Measurements from ENCODE around the gene ZNF683.
"Not testable (repeated sequence)": the region's sequence is repeated elsewhere in the genome, so short reads cannot be mapped to it uniquely, and the experiment has no call there.

ZNF683 gene

DNA sequence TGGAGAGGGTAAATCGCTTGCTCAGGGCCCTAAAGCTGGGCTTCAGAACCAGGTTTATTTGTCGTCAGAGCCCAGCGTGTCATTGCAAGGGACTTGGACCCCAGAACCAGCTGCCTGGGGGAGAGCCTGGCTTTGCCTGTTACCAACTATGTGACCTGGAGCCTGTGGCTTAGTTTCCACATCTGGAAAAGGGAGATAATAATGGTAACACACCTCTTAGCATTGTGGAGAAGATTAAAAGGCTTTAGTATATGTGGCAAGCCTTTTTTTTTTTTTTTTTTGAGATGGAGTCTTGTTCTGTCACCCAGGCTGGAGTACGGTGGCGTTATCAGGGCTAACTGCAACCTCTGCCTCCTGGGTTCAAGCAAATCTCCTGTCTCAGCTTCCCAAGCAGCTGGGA is 42.3 kb downstream of the ZNF683 start:
- TF ChIP-seq, protein P1, sequence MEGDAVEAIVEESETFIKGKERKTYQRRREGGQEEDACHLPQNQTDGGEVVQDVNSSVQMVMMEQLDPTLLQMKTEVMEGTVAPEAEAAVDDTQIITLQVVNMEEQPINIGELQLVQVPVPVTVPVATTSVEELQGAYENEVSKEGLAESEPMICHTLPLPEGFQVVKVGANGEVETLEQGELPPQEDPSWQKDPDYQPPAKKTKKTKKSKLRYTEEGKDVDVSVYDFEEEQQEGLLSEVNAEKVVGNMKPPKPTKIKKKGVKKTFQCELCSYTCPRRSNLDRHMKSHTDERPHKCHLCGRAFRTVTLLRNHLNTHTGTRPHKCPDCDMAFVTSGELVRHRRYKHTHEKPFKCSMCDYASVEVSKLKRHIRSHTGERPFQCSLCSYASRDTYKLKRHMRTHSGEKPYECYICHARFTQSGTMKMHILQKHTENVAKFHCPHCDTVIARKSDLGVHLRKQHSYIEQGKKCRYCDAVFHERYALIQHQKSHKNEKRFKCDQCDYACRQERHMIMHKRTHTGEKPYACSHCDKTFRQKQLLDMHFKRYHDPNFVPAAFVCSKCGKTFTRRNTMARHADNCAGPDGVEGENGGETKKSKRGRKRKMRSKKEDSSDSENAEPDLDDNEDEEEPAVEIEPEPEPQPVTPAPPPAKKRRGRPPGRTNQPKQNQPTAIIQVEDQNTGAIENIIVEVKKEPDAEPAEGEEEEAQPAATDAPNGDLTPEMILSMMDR (IDR thresholded peaks at IDR 0.05; ENCODE audit: insufficient read depth, low read length, missing control alignments): no peak
- H3K4me3 ChIP-seq (ENCODE audit: low read depth, low read length): no peak overlapping the region
- ChIA-PET CTCF (interaction anchor here (1.8 to 4.2 kb wide), 2 partner anchors 8 to 34 kb away, joined by 7 to 37 read pairs; no protein-coding TSS in a partner anchor), POLR2A (no interaction called here)
- no peak for DNase-seq (ENCODE audit: low read depth, low spot score)

DNA sequence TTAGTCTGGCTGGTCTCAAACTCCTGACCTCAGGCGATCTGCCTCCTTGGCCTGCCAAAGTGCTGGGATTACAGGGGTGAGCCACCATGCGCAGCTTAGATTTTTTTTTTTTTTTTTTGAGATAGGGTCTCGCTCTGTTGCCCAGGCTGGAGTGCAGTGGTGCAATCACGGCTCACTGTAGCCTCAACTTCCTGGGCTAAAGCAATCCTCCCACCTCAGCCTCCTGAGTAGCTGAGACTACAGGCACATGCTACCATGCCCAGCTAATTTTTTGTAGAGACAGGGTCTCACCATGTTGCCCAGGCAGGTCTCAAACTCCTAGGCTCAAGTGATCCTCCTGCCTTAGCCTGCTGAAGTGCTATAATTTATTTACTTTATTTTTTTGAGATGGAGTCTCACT is 43.2 kb downstream of the ZNF683 start:
- ChIA-PET POLR2A (interaction anchor here (0.7 kb wide), 1 partner anchor 9 kb away, joined by 4 read pairs; no protein-coding TSS in a partner anchor), CTCF (interaction anchor here (1.4 to 4.2 kb wide), 3 partner anchors 7 to 88 kb away, joined by 5 to 37 read pairs (median 7); no protein-coding TSS in a partner anchor)
- not testable (repeated sequence) for H3K4me3 ChIP-seq (ENCODE audit: low read depth, low read length); DNase-seq (ENCODE audit: low read depth, low spot score)

DNA sequence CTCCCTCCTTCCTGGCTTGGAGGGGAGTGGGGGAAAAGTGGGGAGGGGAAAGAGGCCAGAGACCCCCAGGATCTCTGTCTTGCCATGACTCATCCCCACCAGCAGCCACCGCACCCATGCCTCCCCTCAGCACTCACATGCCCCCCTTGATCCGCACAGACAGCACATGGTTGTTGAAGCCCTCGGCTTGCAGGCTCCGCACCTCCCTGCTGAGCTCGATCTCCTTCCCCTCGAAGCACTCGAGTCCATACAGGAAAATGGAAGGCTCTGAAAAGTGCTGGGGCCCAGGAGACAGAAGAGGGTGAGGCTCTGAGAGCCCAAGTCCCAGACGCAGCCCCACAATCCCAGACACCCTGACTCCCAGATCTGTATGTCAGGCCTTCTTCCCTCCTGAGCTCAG is 44.0 kb downstream of the ZNF683 start:
- CTCF ChIA-PET: interaction anchor here (1.4 to 1.8 kb wide), 3 partner anchors 36 to 95 kb away, joined by 4 to 7 read pairs (median 5); partner anchors contain the start of gene CEP85
- TF ChIP-seq, protein P1 (IDR thresholded peaks at IDR 0.05; ENCODE audit: insufficient read depth, low read length, missing control alignments): no peak
- POLR2A ChIA-PET: interaction anchor here (0.6 kb wide), 1 partner anchor 680 kb away, joined by 3 read pairs; no protein-coding TSS in a partner anchor
- no peak overlapping the region for H3K4me3 ChIP-seq (ENCODE audit: low read depth, low read length)
- no peak for DNase-seq (ENCODE audit: low read depth, low spot score)

DNA sequence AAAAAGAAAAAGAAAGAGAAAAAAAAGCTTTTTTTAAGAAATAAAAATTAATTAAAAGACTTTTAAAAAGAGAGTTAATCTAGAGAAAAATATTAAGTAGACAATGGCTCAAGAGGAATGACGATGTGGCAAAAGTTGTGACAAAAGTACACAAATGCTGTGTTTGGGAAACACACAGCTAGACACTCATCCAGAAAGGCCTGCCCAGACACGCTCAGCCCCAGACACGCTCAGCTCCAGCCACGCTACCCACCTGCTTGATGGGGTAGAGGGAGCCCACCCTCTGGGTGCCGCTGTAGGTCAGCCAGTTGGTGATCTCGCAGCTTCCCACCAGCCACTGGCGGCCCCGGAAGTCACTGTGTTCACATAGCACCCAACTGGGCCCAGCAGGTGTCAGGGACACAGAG is 44.6 kb downstream of the ZNF683 start:
- TF ChIP-seq, protein P1 (IDR thresholded peaks at IDR 0.05; ENCODE audit: insufficient read depth, low read length, missing control alignments): no peak
- no peak for DNase-seq (ENCODE audit: low read depth, low spot score)
- H3K4me3 ChIP-seq (ENCODE audit: low read depth, low read length): no peak overlapping the region
- CTCF ChIA-PET: interaction anchor here (0.8 to 11.9 kb wide), 5 partner anchors 36 to 94 kb away, joined by 3 to 179 read pairs (median 4); partner anchors contain the start of genes CEP85 and SH3BGRL3
- POLR2A ChIA-PET: interaction anchor here (0.6 kb wide), 1 partner anchor 681 kb away, joined by 3 read pairs; no protein-coding TSS in a partner anchor

DNA sequence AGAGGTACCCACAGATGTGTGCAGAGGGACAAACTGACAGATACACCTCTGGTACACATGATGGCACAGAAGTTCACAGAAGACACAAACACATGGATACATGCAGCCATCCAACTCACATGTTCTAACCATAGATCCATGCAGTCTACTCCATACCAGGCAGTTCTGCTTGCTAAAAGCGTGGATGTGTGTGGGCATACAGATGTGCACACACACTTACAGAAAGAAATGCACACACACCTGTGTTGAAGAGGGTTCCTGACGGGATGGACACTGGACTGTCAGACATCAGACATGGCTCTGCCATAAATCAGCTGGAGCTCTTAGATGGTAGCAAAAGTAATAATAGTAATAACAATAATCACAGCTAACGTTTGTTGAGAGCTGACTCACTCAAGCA is 48.0 kb downstream of the ZNF683 start:
- CTCF ChIA-PET: interaction anchor here (1.6 to 11.9 kb wide), 3 partner anchors 17 to 155 kb away, joined by 3 to 179 read pairs (median 139); partner anchors contain the start of genes SH3BGRL3, UBXN11 and ZNF593
- no peak overlapping the region for H3K4me3 ChIP-seq (ENCODE audit: low read depth, low read length)
- no peak for DNase-seq (ENCODE audit: low read depth, low spot score)
- POLR2A ChIA-PET: no interaction called here
- TF ChIP-seq, protein P1 (IDR thresholded peaks at IDR 0.05; ENCODE audit: insufficient read depth, low read length, missing control alignments): no peak

DNA sequence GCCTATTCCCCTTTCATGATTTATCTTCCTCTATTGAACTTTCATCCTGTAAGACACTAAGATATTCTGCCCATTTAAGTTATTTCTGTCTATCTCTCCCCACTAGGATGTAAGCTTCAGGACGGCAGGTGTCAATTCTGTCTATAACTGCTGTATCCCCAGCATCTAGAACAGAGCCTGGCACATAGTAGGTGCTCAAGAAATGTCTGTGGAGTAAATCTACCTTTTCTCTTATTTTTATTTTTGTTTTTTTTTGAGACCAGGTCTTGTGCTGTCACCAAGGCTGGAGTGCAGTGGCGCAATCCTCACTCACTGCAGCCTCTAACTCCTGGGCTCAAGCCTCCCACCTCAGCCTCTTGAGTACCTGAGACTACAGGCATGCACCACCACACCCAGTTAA is 49.2 kb downstream of the ZNF683 start:
- ChIA-PET POLR2A (interaction anchor here (0.6 kb wide), 1 partner anchor 17 kb away, joined by 3 read pairs; the partner anchor contains the start of gene UBXN11), CTCF (interaction anchor here (1.0 to 11.9 kb wide), 16 partner anchors 8 to 219 kb away, joined by 3 to 179 read pairs (median 16); partner anchors contain the start of genes CEP85, SH3BGRL3, UBXN11 and ZNF593)
- TF ChIP-seq, protein P1 (IDR thresholded peaks at IDR 0.05; ENCODE audit: insufficient read depth, low read length, missing control alignments): no peak
- no peak for DNase-seq (ENCODE audit: low read depth, low spot score)
- no peak overlapping the region for H3K4me3 ChIP-seq (ENCODE audit: low read depth, low read length)

Measured in AG04449 (cell line).